Measurements from ENCODE around the gene ZAP70. TPM values are rescaled to one million over a fixed set of nuclear protein-coding genes. Genes with fewer than 3 reads are reported as not detected.

Gene ZAP70
- total RNA-seq, 2 donors from 2014 or later, result 3.4 to 5.3 TPM

- Histone ChIP-seq H3K4me1 (ENCODE audit: control insufficient read depth in 1 of 2, low read depth in 2 of 2) (peaks cover 0 to 7% of the 10 kb centered on the region in 2 donors), H3K4me3 (no peak overlapping the region), H3K27ac (no peak overlapping the region), H3K36me3 (peaks cover 36% of the 10 kb centered on the region), H3K27me3 (replicated peaks; ENCODE audit: insufficient read depth) (no peaks in the 10 kb centered on the region), H3K9me3 (no peaks in the 10 kb centered on the region)
- ATAC-seq (ENCODE audit: insufficient number of reproducible peaks, low FRiP score, low read depth), result no peak
- TF ChIP-seq CTCF (IDR thresholded peaks at IDR 0.05), result no peak
- no peak for DNase-seq (ENCODE audit: low spot score)
Measured at GRCh38 chr2:97769308-97769707, 55.9 kb downstream of the ZAP70 start.

- Histone ChIP-seq H3K9me3 (no peaks in the 10 kb centered on the region), H3K36me3 (peaks cover 37% of the 10 kb centered on the region), H3K4me1 (ENCODE audit: control insufficient read depth in 1 of 2, low read depth in 2 of 2) (peaks cover 0 to 7% of the 10 kb centered on the region in 2 donors), H3K27me3 (replicated peaks; ENCODE audit: insufficient read depth) (no peaks in the 10 kb centered on the region), H3K4me3 (no peak overlapping the region), H3K27ac (no peak overlapping the region)
- ATAC-seq (ENCODE audit: insufficient number of reproducible peaks, low FRiP score, low read depth), result no peak
- TF ChIP-seq CTCF (IDR thresholded peaks at IDR 0.05), result no peak
- DNase-seq (ENCODE audit: low spot score), result no peak
Measured at GRCh38 chr2:97769711-97770110, 56.3 kb downstream of the ZAP70 start.

- no peak for TF ChIP-seq CTCF (IDR thresholded peaks at IDR 0.05)
- no peak overlapping the region for H3K27ac ChIP-seq
- no peak overlapping the region for H3K4me3 ChIP-seq
- H3K9me3 ChIP-seq, result no peaks in the 10 kb centered on the region
- no peak for ATAC-seq (ENCODE audit: insufficient number of reproducible peaks, low FRiP score, low read depth)
- peaks cover 35% of the 10 kb centered on the region for H3K36me3 ChIP-seq
- DNase-seq (ENCODE audit: low spot score), result no peak
- peaks cover 0 to 7% of the 10 kb centered on the region in 2 donors for H3K4me1 ChIP-seq (ENCODE audit: control insufficient read depth in 1 of 2, low read depth in 2 of 2)
- H3K27me3 ChIP-seq (replicated peaks; ENCODE audit: insufficient read depth), result no peaks in the 10 kb centered on the region
Measured at GRCh38 chr2:97770445-97770844, 57.1 kb downstream of the ZAP70 start.

GRCh38 chr2:97774425-97774824, 61.0 kb downstream of the ZAP70 start:
- DNase-seq (ENCODE audit: low spot score), result no peak
- Histone ChIP-seq H3K4me3 (no peak overlapping the region), H3K27ac (no peak overlapping the region), H3K27me3 (replicated peaks; ENCODE audit: insufficient read depth) (no peaks in the 10 kb centered on the region), H3K4me1 (ENCODE audit: control insufficient read depth in 1 of 2, low read depth in 2 of 2) (no peaks in the 10 kb centered on the region), H3K36me3 (peaks cover 32% of the 10 kb centered on the region), H3K9me3 (no peaks in the 10 kb centered on the region)
- no peak for TF ChIP-seq CTCF (IDR thresholded peaks at IDR 0.05)
- ATAC-seq (ENCODE audit: insufficient number of reproducible peaks, low FRiP score, low read depth), result no peak

- H3K4me3 ChIP-seq, result no peak overlapping the region
- no peak for ATAC-seq (ENCODE audit: insufficient number of reproducible peaks, low FRiP score, low read depth)
Measured at GRCh38 chr2:97775074-97775473, 61.7 kb downstream of the ZAP70 start.

More at GRCh38 chr2:97775074-97775473, 61.7 kb downstream of the ZAP70 start:
- no peak for TF ChIP-seq CTCF (IDR thresholded peaks at IDR 0.05)
- H3K27me3 ChIP-seq (replicated peaks; ENCODE audit: insufficient read depth), result no peaks in the 10 kb centered on the region
- H3K9me3 ChIP-seq, result no peaks in the 10 kb centered on the region
- H3K4me1 ChIP-seq (ENCODE audit: control insufficient read depth in 1 of 2, low read depth in 2 of 2), result no peaks in the 10 kb centered on the region
- DNase-seq (ENCODE audit: low spot score), result no peak
- H3K36me3 ChIP-seq, result peaks cover 32% of the 10 kb centered on the region
- no peak overlapping the region for H3K27ac ChIP-seq
